ENCODE data around the gene PDHA2. TPM values are rescaled to one million over a fixed set of nuclear protein-coding genes. Genes with fewer than 3 reads are reported as not detected.

The PDHA2 gene
- not detected in 2 replicates for total RNA-seq

GRCh38 chr4:95839891-95840290, at the start of gene PDHA2:
Gene PDHA2 (plus strand): TSS chr4:95840093. CDS start chr4:95840151, 58 bp downstream.

Small RNA genes lying within 50 kb of the gene (small RNA-seq; reads per million reads assigned to genes)
- not detected for gene RNU6-1059P

All from articular chondrocyte of knee joint (primary cell).